HG02798 (cell line): ENCODE results near the gene THSD8.

ENCODE experiments used
- ATAC-seq: cut with Tn5 transposase; IDR thresholded peaks from one replicate; pipeline ENCODE4 v1.9.1; 2021; ENCODE audit warnings: mild to moderate bottlenecking; ENCODE audit not compliant: unreplicated experiment, poor library complexity

The THSD8 gene

DNA sequence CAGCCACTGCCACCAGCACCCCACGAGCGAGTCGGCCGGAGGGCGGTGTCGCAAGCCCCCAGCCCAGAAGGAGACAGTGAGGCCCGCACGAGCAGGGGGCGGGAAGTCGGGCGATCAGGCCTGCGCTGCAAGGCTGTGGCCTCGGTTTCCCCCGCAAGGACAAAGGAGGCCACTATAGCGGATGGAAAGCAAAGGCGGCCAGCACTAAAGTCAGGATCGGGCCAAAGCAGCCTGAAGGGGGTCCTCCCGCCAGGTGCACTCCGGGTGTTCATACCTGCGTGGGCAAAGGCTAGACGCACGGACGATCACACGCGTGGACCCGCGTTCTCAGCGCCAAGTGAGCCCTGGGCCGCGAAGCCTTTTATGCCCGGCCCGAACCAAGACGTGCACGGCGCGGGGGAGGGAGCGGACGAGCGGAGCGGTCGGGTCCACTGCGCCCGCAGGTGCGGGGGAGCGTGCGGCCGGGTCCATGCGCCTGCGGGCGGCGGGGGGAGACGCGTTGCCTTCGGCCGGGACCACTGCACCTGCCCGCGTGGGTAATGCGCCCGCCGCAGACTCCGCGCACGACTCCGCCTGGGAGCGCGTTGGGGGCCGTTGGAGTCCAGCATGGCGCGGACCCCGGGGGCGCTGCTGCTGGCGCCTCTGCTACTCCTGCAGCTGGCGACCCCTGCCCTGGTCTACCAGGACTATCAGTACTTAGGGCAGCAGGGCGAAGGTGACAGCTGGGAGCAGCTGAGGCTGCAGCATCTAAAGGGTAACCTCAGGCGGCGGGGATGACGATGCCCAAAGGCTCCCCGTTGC lies at the start of gene THSD8, which contains the start of gene PRDX2:
Gene THSD8 (plus strand): TSS at position 604 of the 801 bp plus-strand sequence. CDS start 3 bp downstream, at position 607.
Gene PRDX2 (minus strand): TSS at position 335 of the 801 bp plus-strand sequence. CDS start 539 bp downstream, outside the sequence.
- ATAC-seq = peak; percentile 49

DNA sequence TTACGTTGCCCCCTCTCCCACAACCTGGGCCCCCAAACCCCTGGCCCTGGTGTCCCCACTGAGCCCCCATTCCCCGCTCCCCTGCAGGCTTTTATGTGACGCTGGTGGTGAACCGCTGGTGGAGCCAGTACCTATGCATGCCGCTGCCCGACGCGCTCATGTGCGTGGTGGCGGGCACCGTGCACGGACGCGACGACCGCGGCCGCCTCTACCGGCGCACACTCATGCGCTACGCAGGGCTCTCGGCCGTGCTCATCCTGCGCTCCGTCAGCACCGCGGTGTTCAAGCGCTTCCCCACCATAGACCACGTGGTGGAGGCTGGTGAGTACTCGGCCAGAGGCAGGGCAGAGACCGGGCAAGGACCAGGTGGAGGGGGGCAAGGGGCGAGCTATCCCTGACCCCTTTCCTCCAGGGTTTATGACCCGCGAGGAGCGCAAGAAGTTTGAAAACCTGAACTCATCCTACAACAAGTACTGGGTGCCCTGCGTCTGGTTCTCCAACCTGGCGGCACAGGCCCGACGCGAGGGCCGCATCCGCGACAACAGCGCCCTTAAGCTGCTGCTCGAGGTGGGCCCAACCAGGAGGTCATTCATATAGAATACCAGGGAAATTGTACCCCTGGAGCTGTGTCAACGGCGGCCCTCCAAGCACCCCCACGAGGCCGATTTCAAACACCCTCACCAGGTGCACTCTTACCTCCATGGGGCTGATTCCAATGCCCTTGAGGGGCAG lies 47.2 kb upstream of the THSD8 start:
- no peak for ATAC-seq

DNA sequence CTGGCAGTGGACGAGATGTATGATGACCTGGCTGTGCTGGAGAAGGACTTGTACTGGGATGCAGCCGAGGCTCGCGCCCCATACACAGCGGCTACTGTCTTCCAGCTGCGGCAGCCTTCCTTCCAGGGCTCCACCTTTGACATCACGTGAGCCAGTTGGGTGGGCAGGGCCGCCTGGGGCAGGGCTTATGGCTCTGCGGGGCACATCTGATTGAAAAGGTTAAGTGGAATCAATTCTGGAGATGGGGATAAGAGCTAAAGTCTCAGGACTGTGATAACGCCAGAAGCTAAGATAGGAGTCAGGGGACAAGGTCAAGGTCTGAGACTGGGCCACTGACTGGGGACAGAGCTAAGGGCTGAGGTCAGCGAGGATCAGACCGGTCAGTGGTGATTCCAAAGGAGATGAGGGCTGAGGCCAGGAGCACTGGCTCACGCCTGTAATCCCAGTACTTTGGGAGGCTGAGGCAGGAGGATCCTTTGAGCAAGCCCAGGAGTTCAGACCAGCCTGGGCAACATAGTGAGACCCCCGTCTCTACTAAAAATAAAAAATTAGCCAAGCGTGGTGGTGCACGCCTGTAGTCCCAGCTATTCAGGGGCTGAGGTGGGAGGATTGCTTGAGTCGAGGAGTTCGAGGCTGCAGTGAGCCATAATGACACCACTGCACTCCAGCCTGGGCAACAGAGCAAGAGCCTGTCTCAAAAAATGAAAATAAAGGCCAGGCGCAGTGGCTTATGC lies 45.6 kb upstream of the THSD8 start:
- no peak for ATAC-seq

DNA sequence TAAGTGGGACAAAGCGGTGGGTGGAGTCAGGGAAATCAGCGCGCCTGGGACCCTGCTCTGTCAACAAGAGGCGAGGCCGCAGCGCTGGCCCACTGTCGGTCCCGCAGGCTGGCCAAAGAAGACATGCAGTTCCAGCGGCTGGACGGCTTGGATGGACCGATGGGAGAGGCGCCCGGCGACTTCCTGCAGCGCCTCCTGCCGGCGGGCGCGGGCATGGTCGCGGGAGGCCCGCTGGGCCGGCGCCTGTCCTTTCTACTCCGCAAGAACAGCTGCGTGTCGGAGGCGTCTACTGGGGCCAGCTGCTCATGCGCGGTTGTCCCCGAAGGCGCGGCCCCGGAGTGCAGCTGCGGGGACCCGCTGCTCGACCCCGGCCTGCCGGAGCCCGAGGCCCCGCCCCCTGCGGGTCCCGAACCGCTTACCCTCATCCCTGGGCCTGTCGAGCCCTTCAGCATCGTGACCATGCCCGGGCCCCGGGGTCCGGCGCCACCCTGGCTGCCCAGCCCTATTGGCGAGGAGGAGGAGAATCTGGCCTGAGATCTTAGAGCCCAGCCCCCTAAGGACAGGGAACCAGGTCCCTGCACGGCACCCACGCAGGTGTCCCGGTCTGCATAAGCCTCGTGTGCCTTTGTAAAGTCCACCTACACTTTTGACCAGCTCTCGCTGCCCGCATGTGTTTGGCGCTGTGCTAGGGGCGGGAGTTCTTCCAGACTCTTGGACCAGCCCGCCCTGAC lies 44.2 kb upstream of the THSD8 start:
- ATAC-seq = no peak

DNA sequence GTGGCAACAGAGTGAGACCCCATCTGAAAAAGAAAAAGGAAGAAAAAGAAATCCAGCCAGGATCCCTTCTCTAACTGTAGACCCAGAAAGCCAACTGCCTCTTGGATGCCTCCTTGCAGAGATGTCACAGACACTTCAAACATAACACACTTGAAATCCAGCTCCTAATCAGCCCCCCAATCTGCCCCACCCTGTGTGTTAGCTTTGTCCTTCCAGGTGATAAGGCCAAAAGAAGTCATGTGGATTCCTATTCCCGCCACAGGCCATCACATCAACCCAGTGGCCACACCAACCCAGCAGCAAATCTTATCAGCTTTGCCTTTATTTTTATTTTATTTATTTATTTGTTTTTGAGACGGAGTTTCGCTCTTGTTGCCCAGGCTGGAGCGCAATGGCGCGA lies 42.2 kb upstream of the THSD8 start:
- ATAC-seq = no peak

DNA sequence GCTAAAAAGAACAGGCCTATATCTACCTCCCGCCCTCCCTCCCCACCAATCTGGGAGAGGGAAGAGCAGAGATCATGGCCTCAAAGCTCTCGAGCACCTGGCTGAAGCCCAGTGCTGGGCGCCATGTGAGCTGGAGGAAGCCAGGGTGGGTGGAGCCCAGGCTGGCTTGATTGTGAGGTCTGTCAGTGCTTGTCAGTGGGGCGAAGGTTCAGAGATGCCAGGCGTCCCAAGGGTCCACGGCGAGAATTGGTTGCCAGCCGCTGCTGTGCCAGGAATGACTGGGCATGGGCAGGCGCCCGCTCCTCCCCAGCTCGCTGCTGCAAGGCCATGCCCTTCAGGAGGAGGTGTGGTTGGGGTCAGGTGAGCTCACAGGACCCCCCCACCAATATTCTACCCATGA lies 38.8 kb upstream of the THSD8 start:
- no peak for ATAC-seq

DNA sequence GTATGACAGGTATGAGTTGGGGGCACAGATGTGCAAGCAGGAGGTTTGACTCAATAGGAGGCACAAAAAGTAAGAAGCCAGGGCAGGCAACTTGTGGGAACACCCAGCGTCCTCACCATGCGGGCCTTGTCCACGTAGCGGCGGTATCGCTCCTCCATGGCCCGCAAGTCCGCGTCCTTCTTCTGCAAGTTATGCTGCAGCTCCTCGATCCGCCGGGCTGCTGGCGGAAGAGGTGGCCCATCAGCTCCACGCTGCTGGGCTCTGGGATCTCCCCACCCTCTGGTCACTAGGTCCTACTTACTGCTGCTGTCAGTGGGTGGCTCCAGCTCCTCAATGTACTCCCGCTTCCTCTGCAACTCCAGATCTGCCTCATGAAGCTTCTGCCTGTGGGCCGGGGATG lies 37.2 kb upstream of the THSD8 start:
- no peak for ATAC-seq

DNA sequence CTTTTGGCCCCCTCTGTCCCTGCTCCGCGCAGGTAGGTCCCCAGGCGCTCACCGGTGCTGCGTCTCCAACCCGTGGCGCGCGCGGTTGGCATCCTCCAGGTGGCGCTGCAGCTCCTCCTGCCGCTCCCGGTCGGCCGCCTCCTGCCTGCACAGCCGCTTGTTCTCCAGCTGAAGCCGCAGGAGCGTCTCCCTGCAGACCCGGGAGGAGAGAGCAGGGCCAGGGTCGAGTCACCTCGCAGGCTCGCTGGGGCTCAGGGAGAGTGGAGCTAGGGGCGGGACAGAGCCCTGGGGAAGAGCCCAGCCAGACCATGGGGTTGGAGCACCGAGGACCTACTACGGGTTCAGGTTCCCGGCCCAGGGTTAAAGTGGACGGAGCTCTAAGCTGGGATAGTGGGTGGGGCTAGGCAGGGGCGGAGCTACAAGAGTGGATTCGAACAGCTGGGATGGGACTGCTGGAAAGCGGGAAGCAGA lies 35.8 kb upstream of the THSD8 start:
- ATAC-seq = no peak

DNA sequence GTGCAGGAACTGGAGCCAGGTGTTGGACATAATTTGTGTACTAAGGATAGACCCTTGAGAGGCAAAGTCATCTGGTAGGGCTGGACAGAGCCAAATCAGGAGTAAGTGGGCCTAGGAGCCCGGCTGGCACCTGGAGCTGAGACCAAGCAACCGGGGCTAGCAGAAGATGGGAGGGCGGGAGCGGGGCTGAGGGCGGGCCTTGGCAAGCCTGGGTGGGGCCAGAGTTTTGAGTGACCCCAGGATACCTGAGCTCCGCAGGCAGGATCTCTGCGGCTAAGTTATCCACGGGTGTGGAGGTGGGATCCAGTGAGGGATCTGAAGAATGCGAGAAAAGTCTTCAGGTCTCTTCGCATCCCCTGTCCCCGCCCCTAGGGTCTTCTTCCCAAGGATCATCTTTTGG lies 34.7 kb upstream of the THSD8 start:
- ATAC-seq = no peak

DNA sequence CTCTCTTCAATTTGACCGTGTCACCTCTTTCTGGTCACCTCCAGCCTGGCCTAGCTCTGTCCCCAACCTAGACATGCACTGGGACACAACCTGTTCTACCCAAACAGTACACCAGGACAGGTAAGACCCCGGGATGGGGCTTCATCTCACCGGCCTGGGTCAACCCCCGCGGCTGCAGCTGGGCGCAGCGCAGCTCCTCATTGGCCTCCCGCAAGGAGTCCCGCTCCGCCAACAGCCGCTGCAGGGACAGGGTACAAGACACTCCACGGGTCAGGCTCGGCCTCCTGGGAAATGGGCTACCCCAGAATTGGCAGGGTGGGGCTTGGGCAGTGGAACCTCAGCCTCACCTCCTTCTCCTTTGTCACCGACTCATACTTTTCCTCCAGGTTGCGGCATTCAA lies 34.2 kb upstream of the THSD8 start:
- no peak for ATAC-seq

DNA sequence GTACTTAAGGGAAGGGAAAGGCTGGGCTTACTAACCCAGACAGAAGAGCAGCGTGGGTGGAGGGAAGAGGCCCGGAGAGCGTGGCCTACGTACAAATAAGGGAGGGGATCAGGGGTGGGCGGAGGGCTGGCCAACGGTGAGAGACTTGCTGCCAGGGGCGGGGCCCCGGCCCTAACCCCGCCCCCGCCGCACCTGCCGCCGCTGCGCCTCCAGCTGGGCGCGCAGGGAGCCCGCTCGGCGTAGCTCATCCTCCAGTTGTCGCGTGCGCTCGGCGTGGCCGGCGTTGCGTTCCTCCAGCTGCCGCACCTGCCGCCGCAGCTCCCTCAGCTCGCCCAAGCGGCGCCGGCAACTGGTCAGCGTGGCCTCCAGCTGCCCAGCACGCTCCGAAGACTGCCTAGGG lies 32.2 kb upstream of the THSD8 start:
- peak; percentile 61 for ATAC-seq

DNA sequence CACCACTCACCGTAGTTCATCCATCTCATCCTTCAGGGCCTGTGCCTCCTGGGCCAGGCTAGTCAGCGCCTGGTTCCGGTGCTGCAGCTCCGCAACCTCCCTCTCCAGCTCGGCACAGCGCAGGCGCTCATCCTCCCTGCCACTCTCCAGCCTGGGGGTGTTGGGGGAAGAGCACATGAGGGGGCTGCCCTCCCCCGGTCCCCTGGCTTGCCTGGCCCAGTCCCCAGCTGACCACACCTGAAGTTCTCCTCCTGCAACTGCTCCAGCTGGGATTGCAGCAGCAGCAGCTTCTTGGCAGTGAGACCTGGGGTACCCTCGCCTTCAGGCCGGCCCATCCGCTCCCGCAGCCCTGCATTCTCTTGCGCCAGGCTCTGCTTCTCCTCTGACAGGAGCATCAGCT lies 30.9 kb upstream of the THSD8 start:
- no peak for ATAC-seq

DNA sequence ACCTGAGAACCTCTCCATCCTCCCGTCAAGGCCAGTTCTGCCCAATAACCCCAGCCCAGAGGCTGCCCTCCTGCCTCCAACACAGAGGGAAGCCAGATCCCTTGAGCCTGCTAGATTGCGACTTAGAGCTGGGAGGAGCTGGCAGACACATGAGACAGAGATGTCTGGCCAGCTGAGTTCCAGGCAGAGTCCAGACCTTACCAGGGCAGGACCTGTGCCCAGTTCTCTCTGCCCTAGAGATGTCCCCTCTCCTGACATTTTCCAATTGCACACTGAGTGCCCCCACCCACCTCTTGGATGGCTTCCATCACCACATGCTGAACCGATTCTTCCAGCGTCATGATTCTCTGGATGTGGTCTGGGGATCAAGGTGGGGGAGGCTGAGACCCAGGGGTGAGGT lies 29.5 kb upstream of the THSD8 start:
- no peak for ATAC-seq

DNA sequence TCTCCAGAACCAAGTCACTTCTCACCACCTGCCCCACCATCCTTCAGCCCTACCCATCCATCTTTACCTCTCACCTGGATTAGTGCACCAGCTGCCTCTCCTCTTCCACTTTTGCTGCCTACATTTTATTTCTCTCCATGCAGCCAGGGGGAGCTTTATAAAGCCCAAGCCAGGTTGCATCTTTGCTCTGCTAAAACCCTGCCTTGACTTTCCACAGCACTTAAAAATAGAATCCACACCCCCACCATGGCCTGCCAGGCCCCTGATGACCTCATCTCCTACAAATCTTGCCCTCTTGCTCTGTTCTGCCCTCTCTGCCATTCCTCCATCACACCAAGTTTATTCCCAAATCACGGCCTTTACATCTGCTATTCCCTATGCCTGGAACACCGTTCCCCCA lies 28.3 kb upstream of the THSD8 start:
- ATAC-seq = no peak

DNA sequence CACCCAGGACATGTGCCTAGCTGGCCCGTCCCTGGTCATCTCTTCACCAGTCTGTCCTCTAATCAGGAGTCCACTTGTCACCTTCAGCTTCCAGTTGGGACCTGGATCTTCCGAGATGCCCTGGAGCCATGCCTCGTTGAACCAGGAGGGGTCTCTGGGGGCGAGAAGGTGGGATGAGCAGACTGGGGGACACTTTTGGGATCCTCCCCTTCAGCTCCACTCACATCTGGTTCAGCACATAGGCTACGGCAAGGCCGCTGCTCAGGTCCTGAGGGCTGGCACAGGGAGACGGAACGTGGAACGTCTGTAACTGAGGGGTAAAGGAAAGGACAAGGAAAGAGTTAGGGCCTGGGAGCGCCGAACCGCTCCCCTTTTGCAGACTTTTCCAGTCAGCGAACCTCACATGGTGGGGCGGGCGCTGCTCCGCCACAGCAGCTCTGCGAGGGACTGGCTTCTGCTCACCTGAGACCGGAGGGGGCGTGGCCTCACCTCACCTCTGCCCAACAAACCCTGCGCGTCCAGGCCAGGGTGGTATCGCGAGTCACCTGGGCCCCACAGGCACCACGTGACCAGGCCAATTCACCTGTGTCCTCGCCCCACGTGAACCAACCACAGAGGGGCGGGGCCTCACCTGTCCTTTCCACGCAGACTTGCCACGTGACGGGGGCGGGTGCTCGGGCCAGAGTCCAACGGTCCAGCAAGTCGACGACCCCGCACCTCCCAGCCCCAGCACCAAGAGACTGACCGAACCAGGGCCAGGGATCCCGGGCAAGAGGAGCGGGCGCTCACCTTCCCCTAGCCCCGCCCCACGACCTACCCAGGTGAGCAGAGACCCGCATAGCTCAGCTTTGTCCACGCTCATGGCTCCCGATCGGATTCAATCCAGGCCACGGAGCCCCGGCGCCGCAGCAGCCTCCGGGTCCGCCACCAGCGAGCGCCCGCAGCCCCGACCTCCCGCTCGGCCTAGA lies 27.0 kb upstream of the THSD8 start, which contains the start of gene HOOK2:
Gene HOOK2 (minus strand): TSS at position 965 of the 968 bp plus-strand sequence. CDS start 103 bp downstream, at position 862.
- peak; percentile 7 for ATAC-seq

DNA sequence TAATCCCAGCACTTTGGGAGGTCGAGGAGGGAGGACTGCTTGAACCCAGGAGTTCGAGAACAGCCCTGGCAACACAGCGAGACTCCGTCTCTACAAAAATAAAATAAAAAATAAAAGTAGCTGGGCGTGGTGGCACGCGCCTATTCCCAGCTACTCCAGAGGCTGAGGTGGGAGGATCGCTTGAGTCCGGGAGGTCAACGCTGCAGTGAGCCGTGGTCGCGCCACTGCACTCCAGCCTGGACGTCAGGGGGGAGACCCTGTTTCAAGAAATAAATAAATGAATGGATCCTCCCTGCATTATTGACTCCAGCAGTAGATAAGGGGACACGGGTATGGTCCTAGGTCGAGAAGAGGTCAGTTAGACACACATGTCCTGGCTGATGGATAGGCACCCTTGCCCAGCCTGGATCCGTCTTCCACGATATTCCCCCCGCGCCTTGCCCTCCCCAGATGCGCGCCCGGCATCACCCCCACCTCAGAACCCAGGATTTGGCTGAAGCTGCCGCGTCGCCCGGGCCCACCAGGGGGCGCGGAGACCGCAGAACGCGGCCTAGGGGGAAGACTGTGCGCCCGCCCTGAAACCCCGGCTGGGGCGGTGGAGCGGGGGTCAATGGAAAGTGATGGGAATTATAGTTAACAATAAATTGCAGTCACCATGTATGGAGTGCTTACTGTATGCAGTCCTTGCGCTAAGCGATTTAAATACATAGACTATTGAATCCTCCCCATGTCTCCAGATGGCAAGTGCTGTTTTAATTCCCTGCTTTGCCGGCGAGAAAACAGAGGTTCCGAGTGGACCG lies 24.5 kb upstream of the THSD8 start:
- ATAC-seq = peak; percentile 32

DNA sequence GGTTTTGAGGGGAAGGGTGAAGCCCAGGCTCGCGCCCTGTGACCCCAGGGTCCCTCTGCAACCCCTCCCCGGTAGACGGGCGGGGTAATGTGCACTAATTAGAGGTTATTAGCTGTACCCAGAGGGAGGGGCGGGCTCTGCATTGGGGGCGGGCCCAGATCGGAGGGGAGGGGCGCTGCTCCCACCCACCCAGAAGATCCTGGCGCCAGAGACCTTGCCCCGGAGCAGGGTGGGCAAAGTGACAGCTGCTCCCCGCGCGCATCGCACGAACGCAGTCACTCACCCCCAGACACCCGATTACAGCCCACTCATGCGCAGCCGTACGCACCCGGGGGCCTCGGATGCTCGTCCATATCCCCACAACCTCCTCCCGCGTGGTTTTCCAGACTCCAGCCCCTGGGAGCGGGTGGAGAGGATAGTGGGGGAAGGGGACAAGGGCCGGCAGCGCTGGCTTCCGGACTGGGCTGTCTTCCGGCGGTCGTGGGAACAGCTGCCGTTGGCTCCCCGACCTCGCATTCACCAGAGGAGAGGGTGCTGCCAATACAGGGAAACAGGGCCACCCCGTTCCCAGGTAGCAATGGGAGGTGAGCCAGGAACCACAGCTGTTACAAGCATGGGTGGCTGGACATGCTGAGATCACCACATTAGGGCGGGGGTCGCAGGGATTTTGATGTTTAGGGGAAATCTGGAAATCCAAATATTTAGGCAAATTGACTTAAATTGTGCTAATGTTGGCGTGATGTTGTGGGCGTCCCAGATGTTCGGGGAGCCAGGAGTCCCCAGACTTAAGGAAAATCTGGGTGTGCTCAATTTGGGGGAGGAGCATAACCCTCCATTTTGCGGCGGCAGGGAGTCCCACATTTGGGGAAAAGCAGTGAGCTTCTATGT lies 23.6 kb upstream of the THSD8 start:
- ATAC-seq = no peak
